Forelimb muscle (tissue), 1 donor: ENCODE results near the gene GIMAP8. TPM values are rescaled to one million over a fixed set of nuclear protein-coding genes. Genes with fewer than 3 reads are reported as not detected.
"Not testable (repeated sequence)": the region's sequence is repeated elsewhere in the genome, so short reads cannot be mapped to it uniquely, and the experiment has no call there.

Source experiments
- DNase-seq: peaks from one replicate; pipeline ENCODE4 v3.0.0-alpha.2; 2013; ENCODE audit warnings: low read depth
- polyA plus RNA-seq: library from polyadenylated mRNA; unstranded; fragments of 120-200 nt; gene quantifications from one replicate; pipeline ENCODE4 v1.2.1, GENCODE V29; 2013; ENCODE audit not compliant: insufficient read length

GIMAP8 gene
- polyA plus RNA-seq, 1 donor = 6.1 TPM

DNA sequence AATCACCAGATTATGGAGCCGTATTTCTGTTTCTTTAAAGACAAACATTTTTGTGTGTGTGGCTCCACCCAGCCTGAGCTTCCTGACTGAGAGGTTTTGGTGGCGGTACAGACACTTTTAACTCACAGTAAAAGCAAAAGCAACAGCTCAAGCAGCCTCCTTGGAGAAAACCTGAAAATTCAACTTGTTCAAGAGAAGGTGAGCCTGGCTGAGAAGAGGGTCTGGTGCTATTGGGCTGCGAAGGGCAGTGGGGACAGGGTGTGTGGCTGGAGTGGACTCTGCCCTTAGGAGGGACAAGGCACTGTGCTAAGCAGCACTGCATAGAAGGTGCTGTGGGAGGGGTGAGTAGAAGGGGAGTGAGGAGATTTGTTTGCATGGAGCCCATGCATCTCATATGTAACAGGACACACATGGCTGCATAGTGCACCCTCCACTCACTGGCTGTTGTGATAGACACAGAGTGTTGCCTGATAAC is 64.4 kb downstream of the GIMAP8 start, which contains the start of gene GIMAP7:
Gene GIMAP7 (plus strand): TSS at position 125 of the 475 bp plus-strand sequence. CDS start 5,103 bp downstream, outside the sequence.
- DNase-seq = no peak

DNA sequence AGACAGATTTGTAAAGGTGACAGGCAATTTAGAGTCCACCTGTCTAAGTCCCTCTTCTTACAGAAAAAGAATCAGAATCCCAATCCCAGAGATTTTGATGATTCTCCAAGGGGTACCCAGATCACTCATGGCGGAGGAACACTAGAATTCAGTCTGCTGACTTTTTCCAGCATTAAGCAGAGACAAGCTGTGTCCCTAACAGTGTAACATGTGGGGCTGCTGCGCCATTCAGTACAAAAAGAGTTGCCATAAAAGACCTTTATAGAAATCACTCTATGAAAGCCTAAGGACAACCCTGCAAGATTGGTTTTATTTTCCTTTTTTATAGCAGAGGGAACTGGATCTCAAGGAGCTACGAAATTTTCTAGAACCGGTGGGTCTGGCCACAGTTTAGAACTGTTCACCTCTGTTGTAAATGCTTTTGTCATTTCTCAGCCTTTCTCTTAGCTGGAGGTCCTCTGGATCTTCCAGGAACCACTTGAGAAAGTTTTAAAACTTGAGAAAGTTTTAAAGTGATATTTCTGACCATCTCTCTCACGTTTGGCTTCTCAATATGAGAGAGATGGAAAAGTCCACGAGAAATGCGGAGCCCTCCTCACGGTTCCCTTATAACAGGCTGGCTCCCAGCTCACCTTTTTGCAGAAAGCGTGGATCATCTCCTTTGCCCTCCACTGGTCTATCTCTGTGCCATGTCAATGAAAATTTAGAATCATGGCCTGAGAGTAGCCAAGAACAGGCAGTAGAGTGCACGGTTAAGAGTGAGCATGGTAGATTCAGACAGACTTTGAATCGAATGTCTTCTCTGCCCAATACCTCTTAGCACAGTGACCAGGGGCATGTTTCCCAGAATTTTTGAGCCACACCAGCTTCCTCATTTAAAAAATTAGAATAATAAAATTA is 65.1 kb downstream of the GIMAP8 start:
- DNase-seq = no peak

GRCh38 chr7:150516956-150517745 is 66.7 kb downstream of the GIMAP8 start:
- no peak for DNase-seq

- DNase-seq = no peak
These were observed 68.9 kb downstream of the GIMAP8 start for GRCh38 chr7:150519310-150519709.

GRCh38 chr7:150520145-150520544 is 69.7 kb downstream of the GIMAP8 start:
- DNase-seq = no peak

- not testable (repeated sequence) for DNase-seq
These were observed 72.5 kb downstream of the GIMAP8 start for GRCh38 chr7:150522931-150523330.

GRCh38 chr7:150524018-150524417 is 73.6 kb downstream of the GIMAP8 start:
- no peak for DNase-seq

Other genes with a start within 250 kb of the GIMAP8 start
- 6.8 TPM for gene LRRC61, start 127.3 kb upstream of the GIMAP8 start, polyA plus RNA-seq
- 0.95 TPM for gene ACTR3C, start 127.1 kb upstream of the GIMAP8 start, polyA plus RNA-seq
- gene RARRES2, start 109.0 kb upstream of the GIMAP8 start, polyA plus RNA-seq = 47.9 TPM
- gene REPIN1, start 81.8 kb upstream of the GIMAP8 start, polyA plus RNA-seq = 73.8 TPM
- gene ZNF775, start 71.3 kb upstream of the GIMAP8 start, polyA plus RNA-seq = 6.0 TPM
- gene GIMAP7, start 64.2 kb downstream of the GIMAP8 start, polyA plus RNA-seq = 9.3 TPM
- 20.1 TPM for gene GIMAP4, start 116.8 kb downstream of the GIMAP8 start, polyA plus RNA-seq
- 14.0 TPM for gene GIMAP6, start 181.8 kb downstream of the GIMAP8 start, polyA plus RNA-seq
- gene GIMAP2, start 235.1 kb downstream of the GIMAP8 start, polyA plus RNA-seq = 5.4 TPM